Stimulated activated CD8-positive, alpha-beta memory T cell treated with anti-CD3 and anti-CD28 coated beads, Interleukin-12 subunit alpha, Interleukin-12 subunit beta, amount 100 ng/mL, for 4 hours (primary cell): ENCODE data around the gene P2RX4.
"Not testable (repeated sequence)": the region's sequence is repeated elsewhere in the genome, so short reads cannot be mapped to it uniquely, and the experiment has no call there.

ENCODE experiments used
- DNase-seq: peaks from one replicate; pipeline ENCODE4 v3.0.0-alpha.2; 2020; ENCODE audit warnings: low read depth

The P2RX4 gene

GRCh38 chr12:121245031-121245430 is 35.1 kb downstream of the P2RX4 start:
- DNase-seq = no peak

GRCh38 chr12:121245951-121246350 is 36.0 kb downstream of the P2RX4 start:
- DNase-seq = no peak

GRCh38 chr12:121246893-121247557 is 37.1 kb downstream of the P2RX4 start:
- no peak for DNase-seq

- no peak for DNase-seq
Observed at GRCh38 chr12:121248622-121249021, 38.7 kb downstream of the P2RX4 start.

GRCh38 chr12:121250359-121250758 is 40.4 kb downstream of the P2RX4 start:
- no peak for DNase-seq

GRCh38 chr12:121251838-121252237 is 41.9 kb downstream of the P2RX4 start:
- no peak for DNase-seq

GRCh38 chr12:121252712-121253345 is 42.9 kb downstream of the P2RX4 start:
- DNase-seq = no peak

- no peak for DNase-seq
Observed at GRCh38 chr12:121253638-121254335, 43.9 kb downstream of the P2RX4 start.

GRCh38 chr12:121255433-121255832 is 45.5 kb downstream of the P2RX4 start:
- no peak for DNase-seq

GRCh38 chr12:121257704-121258449 is 47.9 kb downstream of the P2RX4 start:
- not testable (repeated sequence) for DNase-seq

GRCh38 chr12:121259074-121259473 is 49.1 kb downstream of the P2RX4 start:
- no peak for DNase-seq

GRCh38 chr12:121260091-121260490 is 50.2 kb downstream of the P2RX4 start:
- DNase-seq = no peak

GRCh38 chr12:121261398-121261797 is 51.5 kb downstream of the P2RX4 start:
- DNase-seq = no peak

GRCh38 chr12:121263206-121263935 is 53.4 kb downstream of the P2RX4 start:
- DNase-seq = no peak

GRCh38 chr12:121264135-121264534 is 54.2 kb downstream of the P2RX4 start:
- no peak for DNase-seq

GRCh38 chr12:121264951-121265515 is 55.1 kb downstream of the P2RX4 start:
- DNase-seq = no peak

GRCh38 chr12:121267822-121268221 is 57.9 kb downstream of the P2RX4 start:
- DNase-seq = no peak

- no peak for DNase-seq
Observed at GRCh38 chr12:121273364-121273896, 63.5 kb downstream of the P2RX4 start.

- no peak for DNase-seq
Observed at GRCh38 chr12:121274036-121274763, 64.3 kb downstream of the P2RX4 start.

GRCh38 chr12:121277374-121277759 is 67.4 kb downstream of the P2RX4 start:
- DNase-seq = no peak
